ENCODE data around the gene IFNL3. TPM values are rescaled to one million over a fixed set of nuclear protein-coding genes. Genes with fewer than 3 reads are reported as not detected.

IFNL3 gene
- total and polyA plus RNA-seq, 9 of the 15 experiments (the other 6 are each of a cell fraction or from before 2014, with no cell fraction given) = not detected

DNA sequence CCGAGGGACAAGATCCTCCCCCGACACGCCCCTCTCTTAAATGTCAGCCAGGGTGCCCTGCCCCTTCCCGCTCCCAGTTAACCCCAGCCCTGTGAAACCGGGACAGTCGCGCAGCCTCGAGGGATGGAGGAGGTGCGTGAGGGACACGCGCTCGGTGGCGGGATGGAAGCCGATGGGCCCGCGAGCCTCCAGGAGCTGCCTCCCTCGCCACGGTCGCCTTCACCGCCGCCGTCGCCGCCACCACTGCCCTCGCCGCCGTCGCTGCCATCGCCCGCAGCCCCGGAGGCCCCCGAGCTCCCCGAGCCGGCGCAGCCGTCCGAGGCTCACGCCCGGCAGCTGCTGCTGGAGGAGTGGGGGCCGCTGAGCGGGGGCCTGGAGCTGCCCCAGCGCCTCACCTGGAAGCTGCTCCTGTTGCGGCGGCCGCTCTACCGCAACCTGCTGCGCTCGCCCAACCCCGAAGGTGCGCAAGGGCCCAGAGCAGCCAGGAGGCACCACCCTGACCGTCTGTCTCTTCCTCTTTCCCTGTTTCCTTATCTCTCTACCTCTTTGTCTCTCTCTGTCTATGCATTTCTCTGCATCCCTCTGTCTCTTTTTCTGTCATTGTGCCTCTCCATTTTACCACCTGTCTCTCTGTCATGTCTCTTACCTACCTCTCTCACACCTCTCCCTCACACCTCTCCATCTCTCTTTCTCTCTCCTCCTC, 47.8 kb downstream of the IFNL3 start, which contains the start of gene NCCRP1 (continued):
- TF ChIP-seq, protein P1, sequence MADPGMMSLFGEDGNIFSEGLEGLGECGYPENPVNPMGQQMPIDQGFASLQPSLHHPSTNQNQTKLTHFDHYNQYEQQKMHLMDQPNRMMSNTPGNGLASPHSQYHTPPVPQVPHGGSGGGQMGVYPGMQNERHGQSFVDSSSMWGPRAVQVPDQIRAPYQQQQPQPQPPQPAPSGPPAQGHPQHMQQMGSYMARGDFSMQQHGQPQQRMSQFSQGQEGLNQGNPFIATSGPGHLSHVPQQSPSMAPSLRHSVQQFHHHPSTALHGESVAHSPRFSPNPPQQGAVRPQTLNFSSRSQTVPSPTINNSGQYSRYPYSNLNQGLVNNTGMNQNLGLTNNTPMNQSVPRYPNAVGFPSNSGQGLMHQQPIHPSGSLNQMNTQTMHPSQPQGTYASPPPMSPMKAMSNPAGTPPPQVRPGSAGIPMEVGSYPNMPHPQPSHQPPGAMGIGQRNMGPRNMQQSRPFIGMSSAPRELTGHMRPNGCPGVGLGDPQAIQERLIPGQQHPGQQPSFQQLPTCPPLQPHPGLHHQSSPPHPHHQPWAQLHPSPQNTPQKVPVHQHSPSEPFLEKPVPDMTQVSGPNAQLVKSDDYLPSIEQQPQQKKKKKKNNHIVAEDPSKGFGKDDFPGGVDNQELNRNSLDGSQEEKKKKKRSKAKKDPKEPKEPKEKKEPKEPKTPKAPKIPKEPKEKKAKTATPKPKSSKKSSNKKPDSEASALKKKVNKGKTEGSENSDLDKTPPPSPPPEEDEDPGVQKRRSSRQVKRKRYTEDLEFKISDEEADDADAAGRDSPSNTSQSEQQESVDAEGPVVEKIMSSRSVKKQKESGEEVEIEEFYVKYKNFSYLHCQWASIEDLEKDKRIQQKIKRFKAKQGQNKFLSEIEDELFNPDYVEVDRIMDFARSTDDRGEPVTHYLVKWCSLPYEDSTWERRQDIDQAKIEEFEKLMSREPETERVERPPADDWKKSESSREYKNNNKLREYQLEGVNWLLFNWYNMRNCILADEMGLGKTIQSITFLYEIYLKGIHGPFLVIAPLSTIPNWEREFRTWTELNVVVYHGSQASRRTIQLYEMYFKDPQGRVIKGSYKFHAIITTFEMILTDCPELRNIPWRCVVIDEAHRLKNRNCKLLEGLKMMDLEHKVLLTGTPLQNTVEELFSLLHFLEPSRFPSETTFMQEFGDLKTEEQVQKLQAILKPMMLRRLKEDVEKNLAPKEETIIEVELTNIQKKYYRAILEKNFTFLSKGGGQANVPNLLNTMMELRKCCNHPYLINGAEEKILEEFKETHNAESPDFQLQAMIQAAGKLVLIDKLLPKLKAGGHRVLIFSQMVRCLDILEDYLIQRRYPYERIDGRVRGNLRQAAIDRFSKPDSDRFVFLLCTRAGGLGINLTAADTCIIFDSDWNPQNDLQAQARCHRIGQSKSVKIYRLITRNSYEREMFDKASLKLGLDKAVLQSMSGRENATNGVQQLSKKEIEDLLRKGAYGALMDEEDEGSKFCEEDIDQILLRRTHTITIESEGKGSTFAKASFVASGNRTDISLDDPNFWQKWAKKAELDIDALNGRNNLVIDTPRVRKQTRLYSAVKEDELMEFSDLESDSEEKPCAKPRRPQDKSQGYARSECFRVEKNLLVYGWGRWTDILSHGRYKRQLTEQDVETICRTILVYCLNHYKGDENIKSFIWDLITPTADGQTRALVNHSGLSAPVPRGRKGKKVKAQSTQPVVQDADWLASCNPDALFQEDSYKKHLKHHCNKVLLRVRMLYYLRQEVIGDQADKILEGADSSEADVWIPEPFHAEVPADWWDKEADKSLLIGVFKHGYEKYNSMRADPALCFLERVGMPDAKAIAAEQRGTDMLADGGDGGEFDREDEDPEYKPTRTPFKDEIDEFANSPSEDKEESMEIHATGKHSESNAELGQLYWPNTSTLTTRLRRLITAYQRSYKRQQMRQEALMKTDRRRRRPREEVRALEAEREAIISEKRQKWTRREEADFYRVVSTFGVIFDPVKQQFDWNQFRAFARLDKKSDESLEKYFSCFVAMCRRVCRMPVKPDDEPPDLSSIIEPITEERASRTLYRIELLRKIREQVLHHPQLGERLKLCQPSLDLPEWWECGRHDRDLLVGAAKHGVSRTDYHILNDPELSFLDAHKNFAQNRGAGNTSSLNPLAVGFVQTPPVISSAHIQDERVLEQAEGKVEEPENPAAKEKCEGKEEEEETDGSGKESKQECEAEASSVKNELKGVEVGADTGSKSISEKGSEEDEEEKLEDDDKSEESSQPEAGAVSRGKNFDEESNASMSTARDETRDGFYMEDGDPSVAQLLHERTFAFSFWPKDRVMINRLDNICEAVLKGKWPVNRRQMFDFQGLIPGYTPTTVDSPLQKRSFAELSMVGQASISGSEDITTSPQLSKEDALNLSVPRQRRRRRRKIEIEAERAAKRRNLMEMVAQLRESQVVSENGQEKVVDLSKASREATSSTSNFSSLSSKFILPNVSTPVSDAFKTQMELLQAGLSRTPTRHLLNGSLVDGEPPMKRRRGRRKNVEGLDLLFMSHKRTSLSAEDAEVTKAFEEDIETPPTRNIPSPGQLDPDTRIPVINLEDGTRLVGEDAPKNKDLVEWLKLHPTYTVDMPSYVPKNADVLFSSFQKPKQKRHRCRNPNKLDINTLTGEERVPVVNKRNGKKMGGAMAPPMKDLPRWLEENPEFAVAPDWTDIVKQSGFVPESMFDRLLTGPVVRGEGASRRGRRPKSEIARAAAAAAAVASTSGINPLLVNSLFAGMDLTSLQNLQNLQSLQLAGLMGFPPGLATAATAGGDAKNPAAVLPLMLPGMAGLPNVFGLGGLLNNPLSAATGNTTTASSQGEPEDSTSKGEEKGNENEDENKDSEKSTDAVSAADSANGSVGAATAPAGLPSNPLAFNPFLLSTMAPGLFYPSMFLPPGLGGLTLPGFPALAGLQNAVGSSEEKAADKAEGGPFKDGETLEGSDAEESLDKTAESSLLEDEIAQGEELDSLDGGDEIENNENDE (IDR thresholded peaks at IDR 0.05; ENCODE audit: low read depth, low read length) = no peak
- TF ChIP-seq ATF7 (IDR thresholded peaks at IDR 0.05) (no peak), YBX1 (IDR thresholded peaks at IDR 0.05) (no peak), EZH2 (IDR thresholded peaks at IDR 0.05; ENCODE audit: borderline replicate concordance, low read depth, low read length) (no peak)
- TF ChIP-seq, protein P2, sequence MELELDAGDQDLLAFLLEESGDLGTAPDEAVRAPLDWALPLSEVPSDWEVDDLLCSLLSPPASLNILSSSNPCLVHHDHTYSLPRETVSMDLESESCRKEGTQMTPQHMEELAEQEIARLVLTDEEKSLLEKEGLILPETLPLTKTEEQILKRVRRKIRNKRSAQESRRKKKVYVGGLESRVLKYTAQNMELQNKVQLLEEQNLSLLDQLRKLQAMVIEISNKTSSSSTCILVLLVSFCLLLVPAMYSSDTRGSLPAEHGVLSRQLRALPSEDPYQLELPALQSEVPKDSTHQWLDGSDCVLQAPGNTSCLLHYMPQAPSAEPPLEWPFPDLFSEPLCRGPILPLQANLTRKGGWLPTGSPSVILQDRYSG (tag; conservative IDR thresholded peaks at IDR 0.05; ENCODE audit: low read depth) = no peak
